GM23248 (cell line): Measurements from ENCODE around the gene MTERF4. TPM values are rescaled to one million over a fixed set of nuclear protein-coding genes. Genes with fewer than 3 reads are reported as not detected.

Experiments
- DNase-seq: peaks from one replicate; pipeline ENCODE4 v3.0.0-alpha.2; 2015
- H2AFZ ChIP-seq: fragments of 200-600 bp; sonication (generic); 2 replicates; pipeline ENCODE4 v1.6.1; 2016; ENCODE audit warnings: antibody characterized with exemption
- H3F3A ChIP-seq: fragments of 200-600 bp; sonication (generic); 2 replicates; pipeline ENCODE4 v1.6.1; 2016; ENCODE audit warnings: mild to moderate bottlenecking, antibody characterized with exemption, mixed run types; ENCODE audit not compliant: insufficient read depth
- H3K27ac ChIP-seq: fragments of 200-600 bp; sonication (generic); 2 replicates; pipeline ENCODE4 v1.5.1; 2016; ENCODE audit warnings: mild to moderate bottlenecking
- H3K27me3 ChIP-seq: fragments of 200-600 bp; sonication (generic); replicated peaks from 2 replicates; pipeline ENCODE4 v1.6.1; 2016; ENCODE audit warnings: mild to moderate bottlenecking; ENCODE audit not compliant: insufficient read depth
- H3K36me3 ChIP-seq: fragments of 200-600 bp; sonication (generic); 2 replicates; pipeline ENCODE4 v1.6.1; 2016; ENCODE audit warnings: low read depth, mild to moderate bottlenecking
- H3K4me1 ChIP-seq: fragments of 200-600 bp; sonication (generic); 2 replicates; pipeline ENCODE4 v1.6.1; 2016; ENCODE audit warnings: mild to moderate bottlenecking; ENCODE audit not compliant: insufficient read depth
- H3K4me2 ChIP-seq: fragments of 200-600 bp; sonication (generic); one replicate; pipeline ENCODE4 v1.6.1; 2016; ENCODE audit warnings: mild to moderate bottlenecking; ENCODE audit not compliant: unreplicated experiment
- H3K4me3 ChIP-seq: fragments of 200-600 bp; sonication (generic); 2 replicates; pipeline ENCODE4 v1.5.1; 2016; ENCODE audit warnings: mild to moderate bottlenecking
- H3K79me2 ChIP-seq: fragments of 200-600 bp; sonication (generic); 2 replicates; pipeline ENCODE4 v1.6.1; 2016; ENCODE audit warnings: mild to moderate bottlenecking; ENCODE audit not compliant: insufficient read depth
- H3K9ac ChIP-seq: fragments of 200-600 bp; sonication (generic); 2 replicates; pipeline ENCODE4 v1.6.1; 2016; ENCODE audit warnings: mild to moderate bottlenecking
- H3K9me2 ChIP-seq: fragments of 200-600 bp; sonication (generic); 2 replicates; pipeline ENCODE4 v1.6.1; 2016; ENCODE audit warnings: mixed run types, mild to moderate bottlenecking, moderate library complexity; ENCODE audit not compliant: insufficient read depth
- H3K9me3 ChIP-seq: fragments of 200-600 bp; sonication (generic); one replicate; pipeline ENCODE4 v1.6.1; 2017; ENCODE audit warnings: low read depth
- H4K20me1 ChIP-seq: fragments of 200-600 bp; sonication (generic); 2 replicates; pipeline ENCODE4 v1.6.0; 2016; ENCODE audit not compliant: insufficient read depth
- EZH2 ChIP-seq: fragments of 200-600 bp; sonication (generic); IDR thresholded peaks from 2 replicates; pipeline ENCODE4 v1.6.1; 2018; ENCODE audit warnings: antibody characterized with exemption, mild to moderate bottlenecking; ENCODE audit not compliant: insufficient read depth, poor library complexity, severe bottlenecking
- EZH2phosphoT487 ChIP-seq: fragments of 200-600 bp; sonication (generic); IDR thresholded peaks from 2 replicates; pipeline ENCODE4 v1.6.1; 2018; ENCODE audit warnings: antibody characterized with exemption, moderate library complexity, mild to moderate bottlenecking, low read depth; ENCODE audit not compliant: insufficient read depth
- WGBS, 2 experiments: methylation state at CpG; one replicate each; pipeline ENCODE4 v1.1.6; 2015 to 2017; ENCODE audit warnings: low lambda C conversion rate in 2 of 2, low coverage in 1 of 2; ENCODE audit errors: missing lambda C conversion rate in 2 of 2; 5-methylcytosine and 5-hydroxymethylcytosine counted together
- in situ Hi-C: fragments of 300-500 bp; cut with MboI; formaldehyde crosslinking; loops from 2 replicates; pipeline ENCODE4 v1.15.0; 2020
- polyA plus RNA-seq: library from polyadenylated mRNA; unstranded; fragments of >200 nt; fragmentation: Nextera tagmentation; extraction: Ambion mirVana; gene quantifications from 2 replicates; pipeline ENCODE4 v1.2.1, GENCODE V29; 2016
- total RNA-seq: library from RNA; depleted of rRNA; stranded (reverse); fragments of >200 nt; shearing (Covaris generic); gene quantifications from 2 replicates; pipeline ENCODE4 v1.2.3, GENCODE V29; 2014

The MTERF4 gene
- total and polyA plus RNA-seq, 2 experiments from 2014 or later = 15.1 to 21.0 TPM

GRCh38 chr2:241148891-241149674, 47.0 kb upstream of the MTERF4 start, which contains the start of gene PASK:
Gene PASK, minus strand, starts transcription at chr2:241149472. Its CDS starts 6,440 bp downstream, at chr2:241143032.
- Histone ChIP-seq H3K4me2 (peak within 1 kb of the TSS; percentile 89), H3K9ac (peak within 1 kb of the TSS; percentile 88), H3K79me2 (peaks cover 24% of the 10 kb centered on the region), H3K27me3 (no peaks in the 10 kb centered on the region), H4K20me1 (no peaks in the 10 kb centered on the region), H3K9me2 (no peaks in the 10 kb centered on the region), H3K4me1 (0 out of 2 replicates have a peak, but pooled peaks cover 4% of the 10 kb centered on the region), H2AFZ (peak within 1 kb of the TSS; percentile 91), H3K36me3 (no peaks in the 10 kb centered on the region), H3K4me3 (peak within 1 kb of the TSS; percentile 88), H3F3A (peaks cover under 1% of the 10 kb centered on the region; the same call in 1 of the 2 replicates), H3K9me3 (no peaks in the 10 kb centered on the region), H3K27ac (no peak within 1 kb of the TSS)
- WGBS, 2 experiments = 0 to 2% methylated on average over 64 to 71 of the region's 88 CpGs
- in situ Hi-C loops = no loop called here
- no peak for TF ChIP-seq EZH2
- TF ChIP-seq EZH2phosphoT487 = no peak
- DNase-seq = peak; percentile 98

GRCh38 chr2:241148239-241148638, 46.2 kb upstream of the MTERF4 start:
- WGBS, 2 experiments = 96 to 98% methylated on average over 4 of the region's 4 CpGs
- in situ Hi-C loops = no loop called here
- no peak for TF ChIP-seq EZH2
- TF ChIP-seq EZH2phosphoT487 = no peak
- Histone ChIP-seq H3K27ac (no peak overlapping the region), H3K36me3 (no peaks in the 10 kb centered on the region), H3K4me2 (peak overlapping the region; percentile 89), H3K9ac (peak overlapping the region; percentile 88), H3K9me3 (no peaks in the 10 kb centered on the region), H3K4me1 (0 out of 2 replicates have a peak, but pooled peaks cover 4% of the 10 kb centered on the region), H2AFZ (peak overlapping the region; percentile 91), H4K20me1 (no peaks in the 10 kb centered on the region), H3F3A (no peaks in the 10 kb centered on the region), H3K27me3 (no peaks in the 10 kb centered on the region), H3K9me2 (no peaks in the 10 kb centered on the region), H3K4me3 (peak overlapping the region; percentile 88; the same call in 1 of the 2 replicates), H3K79me2 (peaks cover 24% of the 10 kb centered on the region)
- DNase-seq = no peak

- no peaks in the 10 kb centered on the region for H3F3A ChIP-seq
- no peak overlapping the region for H3K9ac ChIP-seq
- no peaks in the 10 kb centered on the region for H3K27me3 ChIP-seq
- no peak overlapping the region for H3K4me2 ChIP-seq
- TF ChIP-seq EZH2 = no peak
- no peak for TF ChIP-seq EZH2phosphoT487
- in situ Hi-C loops = no loop called here
- H3K27ac ChIP-seq = no peak overlapping the region
- 0 out of 2 replicates have a peak, but pooled peaks cover 4% of the 10 kb centered on the region for H3K4me1 ChIP-seq
- no peak overlapping the region for H3K4me3 ChIP-seq
- no peak for DNase-seq
- H3K9me2 ChIP-seq = no peaks in the 10 kb centered on the region
- peaks cover 17% of the 10 kb centered on the region for H3K79me2 ChIP-seq
- 94 to 97% methylated on average over 3 of the region's 3 CpGs for WGBS, 2 experiments
- no peak overlapping the region for H2AFZ ChIP-seq
- H3K9me3 ChIP-seq = no peaks in the 10 kb centered on the region
- no peaks in the 10 kb centered on the region for H4K20me1 ChIP-seq
- no peaks in the 10 kb centered on the region for H3K36me3 ChIP-seq
Observed at GRCh38 chr2:241147336-241147735, 45.2 kb upstream of the MTERF4 start.

- H3K9me3 ChIP-seq = no peaks in the 10 kb centered on the region
- no peak overlapping the region for H3K4me2 ChIP-seq
- in situ Hi-C loops = no loop called here
- DNase-seq = no peak
- H4K20me1 ChIP-seq = no peaks in the 10 kb centered on the region
- no peaks in the 10 kb centered on the region for H3K27me3 ChIP-seq
- no peak overlapping the region for H3K4me3 ChIP-seq
- 69 to 72% methylated on average over 4 of the region's 4 CpGs for WGBS, 2 experiments
- peaks cover 9% of the 10 kb centered on the region; the same call in 1 of the 2 replicates for H3K79me2 ChIP-seq
- no peak overlapping the region for H3K27ac ChIP-seq
- 0 out of 2 replicates have a peak, but pooled peaks cover 4% of the 10 kb centered on the region for H3K4me1 ChIP-seq
- no peaks in the 10 kb centered on the region for H3F3A ChIP-seq
- H2AFZ ChIP-seq = no peak overlapping the region
- no peak for TF ChIP-seq EZH2
- no peak for TF ChIP-seq EZH2phosphoT487
- no peaks in the 10 kb centered on the region for H3K9me2 ChIP-seq
- H3K36me3 ChIP-seq = no peaks in the 10 kb centered on the region
- H3K9ac ChIP-seq = no peak overlapping the region
Observed at GRCh38 chr2:241146286-241146685, 44.2 kb upstream of the MTERF4 start.
